ENCODE measurements around the gene C1QL1.
A peak's percentile ranks its signal among the peaks of the same experiment; 100 is the strongest.

C1QL1 gene

GRCh38 chr17:44920565-44920940 is 47.5 kb downstream of the C1QL1 start:
- no peak for TF ChIP-seq CTCF (IDR thresholded peaks at IDR 0.05; ENCODE audit: insufficient read depth, low read length, missing control alignments)
- no peak overlapping the region for H3K4me3 ChIP-seq (ENCODE audit: low read depth, low read length)
- ChIA-PET CTCF (interaction anchor here (0.8 to 22.1 kb wide), 43 partner anchors 10 to 277 kb away, joined by 3 to 673 read pairs (median 5); partner anchors contain the start of genes ACBD4, EFTUD2, NMT1 and PLCD3), POLR2A (interaction anchor here (1.4 kb wide), 1 partner anchor 11 kb away, joined by 4 read pairs; no protein-coding TSS in a partner anchor)
- no peak for DNase-seq (ENCODE audit: low read depth, low spot score)

- no peak for DNase-seq (ENCODE audit: low read depth, low spot score)
- no peak overlapping the region for H3K4me3 ChIP-seq (ENCODE audit: low read depth, low read length)
- ChIA-PET CTCF (interaction anchor here (0.8 to 22.1 kb wide), 42 partner anchors 9 to 278 kb away, joined by 3 to 673 read pairs (median 6); partner anchors contain the start of genes ACBD4, EFTUD2, NMT1 and PLCD3), POLR2A (interaction anchor here (1.4 kb wide), 1 partner anchor 10 kb away, joined by 4 read pairs; no protein-coding TSS in a partner anchor)
- peak; percentile 94 for TF ChIP-seq CTCF (IDR thresholded peaks at IDR 0.05; ENCODE audit: insufficient read depth, low read length, missing control alignments)
Measured at GRCh38 chr17:44919885-44920564, 48.1 kb downstream of the C1QL1 start.

- ChIA-PET POLR2A (interaction anchor here (1.4 kb wide), 1 partner anchor 10 kb away, joined by 4 read pairs; no protein-coding TSS in a partner anchor), CTCF (interaction anchor here (0.9 to 22.1 kb wide), 22 partner anchors 8 to 216 kb away, joined by 3 to 673 read pairs (median 8); partner anchors contain the start of genes ACBD4, EFTUD2 and PLCD3)
- no peak for TF ChIP-seq CTCF (IDR thresholded peaks at IDR 0.05; ENCODE audit: insufficient read depth, low read length, missing control alignments)
- H3K4me3 ChIP-seq (ENCODE audit: low read depth, low read length), result no peak overlapping the region
- DNase-seq (ENCODE audit: low read depth, low spot score), result no peak
Measured at GRCh38 chr17:44919411-44919810, 48.7 kb downstream of the C1QL1 start.

GRCh38 chr17:44918006-44918405 is 50.1 kb downstream of the C1QL1 start:
- DNase-seq (ENCODE audit: low read depth, low spot score), result no peak
- no peak for TF ChIP-seq CTCF (IDR thresholded peaks at IDR 0.05; ENCODE audit: insufficient read depth, low read length, missing control alignments)
- H3K4me3 ChIP-seq (ENCODE audit: low read depth, low read length), result no peak overlapping the region
- ChIA-PET POLR2A (interaction anchor here (1.2 kb wide), 1 partner anchor 103 kb away, joined by 4 read pairs; no protein-coding TSS in a partner anchor), CTCF (interaction anchor here (0.7 to 22.1 kb wide), 17 partner anchors 7 to 217 kb away, joined by 3 to 673 read pairs (median 5); partner anchors contain the start of genes ACBD4, EFTUD2 and PLCD3)

GRCh38 chr17:44917456-44917855 is 50.6 kb downstream of the C1QL1 start:
- ChIA-PET POLR2A (interaction anchor here (1.2 kb wide), 1 partner anchor 103 kb away, joined by 4 read pairs; no protein-coding TSS in a partner anchor), CTCF (interaction anchor here (0.7 to 22.1 kb wide), 15 partner anchors 7 to 218 kb away, joined by 3 to 673 read pairs (median 5); partner anchors contain the start of genes ACBD4, EFTUD2 and PLCD3)
- no peak for TF ChIP-seq CTCF (IDR thresholded peaks at IDR 0.05; ENCODE audit: insufficient read depth, low read length, missing control alignments)
- DNase-seq (ENCODE audit: low read depth, low spot score), result no peak
- no peak overlapping the region for H3K4me3 ChIP-seq (ENCODE audit: low read depth, low read length)

- ChIA-PET POLR2A (no interaction called here), CTCF (interaction anchor here (0.9 to 22.1 kb wide), 9 partner anchors 12 to 218 kb away, joined by 3 to 673 read pairs (median 8); partner anchors contain the start of genes ACBD4 and EFTUD2)
- no peak for TF ChIP-seq CTCF (IDR thresholded peaks at IDR 0.05; ENCODE audit: insufficient read depth, low read length, missing control alignments)
- H3K4me3 ChIP-seq (ENCODE audit: low read depth, low read length), result no peak overlapping the region
- DNase-seq (ENCODE audit: low read depth, low spot score), result no peak
Measured at GRCh38 chr17:44916781-44917241, 51.3 kb downstream of the C1QL1 start.

Measured in AG04449 (cell line).